ENCODE measurements around the gene SLC4A4.

DNA sequence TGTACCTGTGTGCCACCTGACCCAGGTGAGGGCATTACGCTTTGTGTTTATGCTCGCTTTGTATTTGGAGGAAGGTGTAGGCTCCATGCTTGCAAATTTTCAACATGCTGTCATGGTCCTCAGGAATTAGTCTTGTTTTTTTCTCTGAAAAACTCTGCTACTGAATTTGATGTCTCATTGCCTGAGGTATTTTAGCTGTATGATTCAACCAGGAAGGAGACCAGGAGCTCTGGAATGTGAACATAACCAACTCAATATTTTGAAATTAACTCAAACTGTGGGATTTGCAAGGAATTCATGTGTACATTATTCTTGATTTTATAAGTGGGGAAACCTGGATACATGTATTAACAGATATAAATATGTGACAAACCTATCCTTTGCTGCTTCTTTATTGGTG lies 134.1 kb downstream of the SLC4A4 start:
- TF ChIP-seq NFE2L1 (CRISPR knock-in tag; IDR thresholded peaks at IDR 0.05): no peak
- TF ChIP-seq, protein P1, sequence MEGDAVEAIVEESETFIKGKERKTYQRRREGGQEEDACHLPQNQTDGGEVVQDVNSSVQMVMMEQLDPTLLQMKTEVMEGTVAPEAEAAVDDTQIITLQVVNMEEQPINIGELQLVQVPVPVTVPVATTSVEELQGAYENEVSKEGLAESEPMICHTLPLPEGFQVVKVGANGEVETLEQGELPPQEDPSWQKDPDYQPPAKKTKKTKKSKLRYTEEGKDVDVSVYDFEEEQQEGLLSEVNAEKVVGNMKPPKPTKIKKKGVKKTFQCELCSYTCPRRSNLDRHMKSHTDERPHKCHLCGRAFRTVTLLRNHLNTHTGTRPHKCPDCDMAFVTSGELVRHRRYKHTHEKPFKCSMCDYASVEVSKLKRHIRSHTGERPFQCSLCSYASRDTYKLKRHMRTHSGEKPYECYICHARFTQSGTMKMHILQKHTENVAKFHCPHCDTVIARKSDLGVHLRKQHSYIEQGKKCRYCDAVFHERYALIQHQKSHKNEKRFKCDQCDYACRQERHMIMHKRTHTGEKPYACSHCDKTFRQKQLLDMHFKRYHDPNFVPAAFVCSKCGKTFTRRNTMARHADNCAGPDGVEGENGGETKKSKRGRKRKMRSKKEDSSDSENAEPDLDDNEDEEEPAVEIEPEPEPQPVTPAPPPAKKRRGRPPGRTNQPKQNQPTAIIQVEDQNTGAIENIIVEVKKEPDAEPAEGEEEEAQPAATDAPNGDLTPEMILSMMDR (IDR thresholded peaks at IDR 0.05): no peak
- TF ChIP-seq, protein P2, sequence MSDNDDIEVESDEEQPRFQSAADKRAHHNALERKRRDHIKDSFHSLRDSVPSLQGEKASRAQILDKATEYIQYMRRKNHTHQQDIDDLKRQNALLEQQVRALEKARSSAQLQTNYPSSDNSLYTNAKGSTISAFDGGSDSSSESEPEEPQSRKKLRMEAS (CRISPR knock-in tag; IDR thresholded peaks at IDR 0.05): no peak
- no peak for TF ChIP-seq ZBTB21 (CRISPR knock-in tag; IDR thresholded peaks at IDR 0.05; ENCODE audit: borderline replicate concordance)
- TF ChIP-seq IRF2 (CRISPR knock-in tag; IDR thresholded peaks at IDR 0.05; ENCODE audit: borderline replicate concordance, low read depth): no peak
- TF ChIP-seq CREM (CRISPR knock-in tag; IDR thresholded peaks at IDR 0.05): no peak
- no peak for TF ChIP-seq ZNF138 (CRISPR knock-in tag; conservative IDR thresholded peaks at IDR 0.05)
